ENCODE results near the gene PLIN1. TPM values are rescaled to one million over a fixed set of nuclear protein-coding genes. Genes with fewer than 3 reads are reported as not detected.

Gene PLIN1
- total RNA-seq, 1 donor from 2014 or later: 1.3 TPM

DNA sequence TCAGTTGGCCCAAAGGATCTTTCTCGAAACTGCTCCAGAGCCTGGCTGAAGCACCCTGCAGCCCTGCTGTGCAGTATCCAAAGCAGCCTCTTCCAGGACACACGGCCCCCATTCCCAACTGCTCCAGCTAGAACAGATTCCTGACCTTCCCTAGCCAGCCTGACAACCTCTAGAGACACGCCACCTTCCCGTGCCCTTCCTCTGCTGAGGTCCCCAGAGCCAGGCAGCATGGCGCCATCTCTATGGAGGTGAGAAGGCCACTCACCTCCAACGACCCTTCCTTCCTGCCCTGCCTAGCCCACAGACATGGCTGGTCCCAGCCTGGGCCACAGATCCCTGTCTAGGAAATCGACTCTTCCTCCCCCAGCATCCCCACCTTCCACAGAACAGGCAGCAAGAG lies 27.0 kb downstream of the PLIN1 start:
- Histone ChIP-seq H3K36me3 (no peaks in the 10 kb centered on the region), H3K27ac (no peak overlapping the region), H3K4me1 (peaks cover 9% of the 10 kb centered on the region), H3K27me3 (ENCODE audit: low read depth) (peaks cover 32% of the 10 kb centered on the region), H3K4me3 (no peak overlapping the region), H3K9me3 (no peaks in the 10 kb centered on the region)
- ATAC-seq (no peak), DNase-seq (no peak)
- intact Hi-C loops (cut with DNase I): no loop called here
- TF ChIP-seq, protein P1, sequence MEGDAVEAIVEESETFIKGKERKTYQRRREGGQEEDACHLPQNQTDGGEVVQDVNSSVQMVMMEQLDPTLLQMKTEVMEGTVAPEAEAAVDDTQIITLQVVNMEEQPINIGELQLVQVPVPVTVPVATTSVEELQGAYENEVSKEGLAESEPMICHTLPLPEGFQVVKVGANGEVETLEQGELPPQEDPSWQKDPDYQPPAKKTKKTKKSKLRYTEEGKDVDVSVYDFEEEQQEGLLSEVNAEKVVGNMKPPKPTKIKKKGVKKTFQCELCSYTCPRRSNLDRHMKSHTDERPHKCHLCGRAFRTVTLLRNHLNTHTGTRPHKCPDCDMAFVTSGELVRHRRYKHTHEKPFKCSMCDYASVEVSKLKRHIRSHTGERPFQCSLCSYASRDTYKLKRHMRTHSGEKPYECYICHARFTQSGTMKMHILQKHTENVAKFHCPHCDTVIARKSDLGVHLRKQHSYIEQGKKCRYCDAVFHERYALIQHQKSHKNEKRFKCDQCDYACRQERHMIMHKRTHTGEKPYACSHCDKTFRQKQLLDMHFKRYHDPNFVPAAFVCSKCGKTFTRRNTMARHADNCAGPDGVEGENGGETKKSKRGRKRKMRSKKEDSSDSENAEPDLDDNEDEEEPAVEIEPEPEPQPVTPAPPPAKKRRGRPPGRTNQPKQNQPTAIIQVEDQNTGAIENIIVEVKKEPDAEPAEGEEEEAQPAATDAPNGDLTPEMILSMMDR (IDR thresholded peaks at IDR 0.05): no peak

DNA sequence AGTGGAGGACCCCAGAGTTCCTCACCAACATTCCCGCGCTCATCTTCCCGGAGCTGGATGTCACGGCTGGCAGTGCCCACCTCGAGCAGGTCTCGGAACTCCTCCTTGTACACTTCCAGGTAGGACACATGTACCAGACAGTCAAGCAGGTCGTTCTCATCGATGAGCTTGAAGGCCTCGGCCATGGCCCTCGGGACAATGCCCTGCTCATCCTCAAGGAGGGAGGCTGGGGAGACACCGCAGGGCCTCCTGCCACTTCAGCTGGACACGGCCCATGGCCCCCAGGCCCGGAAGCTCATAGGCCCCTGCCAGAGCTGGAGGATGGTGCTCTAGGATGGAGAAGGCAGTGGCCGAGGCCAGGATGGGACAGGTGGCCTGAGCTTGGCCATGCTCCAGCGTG lies 29.5 kb downstream of the PLIN1 start:
- Histone ChIP-seq H3K4me1 (peaks cover 6% of the 10 kb centered on the region), H3K9me3 (no peaks in the 10 kb centered on the region), H3K36me3 (no peaks in the 10 kb centered on the region), H3K27ac (no peak overlapping the region), H3K4me3 (no peak overlapping the region), H3K27me3 (ENCODE audit: low read depth) (peaks cover 11% of the 10 kb centered on the region)
- TF ChIP-seq, protein P1 (IDR thresholded peaks at IDR 0.05): no peak
- ATAC-seq: no peak
- DNase-seq: no peak
- intact Hi-C loops (cut with DNase I): no loop called here

DNA sequence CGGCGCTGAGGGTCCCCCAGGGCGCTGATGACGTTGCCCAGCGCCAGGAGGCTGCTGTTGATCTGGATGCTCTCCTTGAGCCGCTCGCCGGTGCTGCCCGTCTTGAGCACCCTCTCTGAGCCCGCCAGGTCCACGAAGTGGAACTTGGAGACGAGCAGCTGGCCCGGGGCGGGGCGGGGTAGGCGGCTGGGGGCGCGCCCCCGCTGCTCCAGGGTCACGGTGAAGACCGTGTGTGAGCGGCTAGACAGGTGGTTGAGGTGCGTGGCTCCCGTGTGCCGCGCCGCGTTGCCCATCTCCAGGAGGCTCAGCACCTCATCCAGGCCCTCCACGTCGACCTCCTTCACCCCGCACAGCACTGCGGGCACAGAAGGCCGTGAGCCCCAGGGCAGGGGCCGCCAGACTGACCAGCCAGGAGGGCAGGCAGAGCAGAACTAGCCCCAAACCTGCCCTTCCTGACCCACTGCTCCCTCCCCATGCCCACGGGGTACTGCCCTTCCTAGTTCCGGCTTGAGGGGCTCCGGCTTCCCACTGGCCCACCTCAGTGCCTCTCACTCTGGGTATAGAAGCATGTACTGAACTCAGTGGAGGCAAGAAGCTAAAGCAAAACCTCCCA lies 30.0 kb downstream of the PLIN1 start:
- DNase-seq (no peak), ATAC-seq (no peak)
- Histone ChIP-seq H3K4me1 (no peaks in the 10 kb centered on the region), H3K27ac (no peak overlapping the region), H3K36me3 (no peaks in the 10 kb centered on the region), H3K9me3 (no peaks in the 10 kb centered on the region), H3K4me3 (no peak overlapping the region), H3K27me3 (ENCODE audit: low read depth) (peaks cover 5% of the 10 kb centered on the region)
- TF ChIP-seq, protein P1 (IDR thresholded peaks at IDR 0.05): no peak
- intact Hi-C loops (cut with DNase I): no loop called here

DNA sequence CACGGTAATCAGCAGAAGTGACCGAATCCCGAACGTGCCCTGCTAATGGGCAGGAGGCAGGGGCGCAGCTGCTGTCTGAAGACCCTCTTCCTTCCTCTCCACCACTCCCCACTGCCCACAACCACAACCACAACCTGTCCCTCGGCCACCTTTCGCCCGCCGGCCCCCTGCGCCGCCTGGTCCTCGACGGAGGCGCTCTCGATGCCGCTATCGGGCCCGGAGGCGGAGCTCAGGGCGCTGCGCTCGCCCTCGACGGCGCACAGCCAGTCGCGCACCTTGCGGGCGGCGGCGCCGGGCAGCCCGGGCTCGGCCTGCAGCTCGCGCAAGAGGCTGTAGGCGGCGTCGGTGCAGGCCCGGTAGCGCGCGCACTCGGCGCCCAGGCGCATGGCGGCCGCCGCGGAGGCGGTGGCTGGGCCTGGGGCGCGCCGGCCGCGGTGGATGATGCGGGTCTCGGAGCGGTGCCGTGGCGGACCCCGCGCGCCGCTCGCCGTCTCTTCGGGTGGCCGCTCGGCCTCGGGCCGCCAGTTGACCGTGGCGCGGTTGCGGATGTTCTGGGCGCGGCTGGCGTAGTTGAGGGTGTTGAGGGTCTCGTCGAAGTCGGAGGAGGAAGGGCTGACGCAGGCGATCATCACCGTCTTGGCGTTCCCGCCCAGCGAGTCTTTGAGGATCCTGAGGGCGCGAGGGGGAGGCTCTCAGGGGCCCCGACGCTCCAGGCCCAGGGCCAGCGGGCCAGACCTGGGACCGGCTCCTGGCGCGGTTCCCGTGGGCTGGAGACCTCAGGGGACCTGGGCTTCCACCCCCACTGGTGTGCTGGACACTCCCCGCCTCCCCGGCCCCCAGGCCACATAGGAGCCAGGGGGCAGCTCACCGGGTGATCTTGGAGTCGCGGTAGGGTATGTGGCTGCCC lies 30.8 kb downstream of the PLIN1 start:
- intact Hi-C loops (cut with DNase I): no loop called here
- ATAC-seq (no peak), DNase-seq (no peak)
- H3K4me1 ChIP-seq: no peaks in the 10 kb centered on the region
- no peaks in the 10 kb centered on the region for H3K27me3 ChIP-seq (ENCODE audit: low read depth)
- H3K9me3 ChIP-seq: no peaks in the 10 kb centered on the region
- H3K4me3 ChIP-seq: no peak overlapping the region
- TF ChIP-seq, protein P1 (IDR thresholded peaks at IDR 0.05): no peak
- H3K36me3 ChIP-seq: no peaks in the 10 kb centered on the region
- no peak overlapping the region for H3K27ac ChIP-seq

DNA sequence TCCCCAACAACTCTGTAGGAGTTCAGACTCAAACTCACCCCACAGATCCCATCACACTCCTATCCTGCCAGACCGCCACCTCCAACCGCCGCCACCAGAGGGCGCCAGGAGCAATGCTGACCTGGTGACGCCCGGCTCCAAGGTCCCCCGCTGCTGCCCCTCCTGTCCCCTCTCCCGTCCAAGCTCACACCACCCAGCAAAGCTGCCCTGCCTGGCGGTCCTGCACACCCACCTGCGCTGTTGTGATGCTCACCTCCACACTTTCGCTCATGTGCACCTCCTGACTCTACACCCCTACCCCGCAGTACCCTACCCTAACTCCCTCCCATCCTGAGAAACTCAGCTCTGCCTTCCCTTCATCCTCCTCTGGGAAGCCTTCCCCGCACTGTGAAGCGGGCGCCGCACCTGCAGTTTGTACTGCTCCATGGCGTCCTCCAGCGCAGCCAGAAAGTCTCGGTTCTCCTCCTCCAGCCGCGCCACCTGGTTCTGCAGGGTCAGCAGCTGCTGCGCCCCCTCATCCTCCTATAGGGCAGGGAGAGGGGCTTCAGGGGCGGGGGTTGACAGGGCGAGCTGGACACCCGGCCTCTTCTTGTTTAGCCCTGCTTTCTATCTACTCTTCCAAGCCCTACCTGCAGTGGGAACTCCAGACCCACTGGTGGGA lies 31.8 kb downstream of the PLIN1 start:
- Histone ChIP-seq H3K27me3 (ENCODE audit: low read depth) (no peaks in the 10 kb centered on the region), H3K4me3 (no peak overlapping the region), H3K4me1 (no peaks in the 10 kb centered on the region), H3K9me3 (no peaks in the 10 kb centered on the region), H3K36me3 (no peaks in the 10 kb centered on the region), H3K27ac (no peak overlapping the region)
- intact Hi-C loops (cut with DNase I): no loop called here
- peak; percentile 84 for DNase-seq
- peak; percentile 83 to 86 for ATAC-seq
- TF ChIP-seq, protein P1 (IDR thresholded peaks at IDR 0.05): peak; percentile 87

All from lower lobe of right lung (tissue), 2 donors.